IMR-90 (cell line): Measurements from ENCODE around the gene FOXK2.

ENCODE experiments used
- BHLHE40 ChIP-seq: fragments of 150-350 bp; IDR thresholded peaks from 2 replicates; pipeline ENCODE4 v1.6.1; 2016; ENCODE audit warnings: mild to moderate bottlenecking, low read depth, low read length
- CEBPB ChIP-seq: IDR thresholded peaks from 2 replicates; pipeline ENCODE4 v1.6.1; 2012; ENCODE audit warnings: low read depth, low read length, improper control_type of control experiment
- FOS ChIP-seq: fragments of 150-350 bp; IDR thresholded peaks from 2 replicates; pipeline ENCODE4 v1.6.1; 2016; ENCODE audit warnings: low read depth, low read length
- MAFK ChIP-seq: IDR thresholded peaks from 2 replicates; pipeline ENCODE4 v1.6.1; 2012; ENCODE audit warnings: low read depth, low read length, improper control_type of control experiment
- MAZ ChIP-seq: IDR thresholded peaks from 2 replicates; pipeline ENCODE4 v1.6.1; 2012; ENCODE audit warnings: low read depth, mild to moderate bottlenecking, low read length, improper control_type of control experiment, moderate library complexity, borderline replicate concordance
- MXI1 ChIP-seq: IDR thresholded peaks from 2 replicates; pipeline ENCODE4 v1.6.1; 2012; ENCODE audit warnings: low read depth, mild to moderate bottlenecking, low read length, moderate library complexity, borderline replicate concordance
- POLR2A ChIP-seq: IDR thresholded peaks from 2 replicates; pipeline ENCODE4 v1.6.1; 2012; ENCODE audit warnings: mild to moderate bottlenecking, low read depth, low read length
- RAD21 ChIP-seq: IDR thresholded peaks from 2 replicates; pipeline ENCODE4 v1.6.1; 2012; ENCODE audit warnings: low read length, improper control_type of control experiment
- RFX5 ChIP-seq: IDR thresholded peaks from 2 replicates; pipeline ENCODE4 v1.8.0; 2012; ENCODE audit warnings: low read depth, mild to moderate bottlenecking, low read length, moderate library complexity
- TF ChIP-seq, protein P1 (sequence below): conservative IDR thresholded peaks from 2 replicates; pipeline ENCODE4 v1.5.1; 2012; ENCODE audit warnings: mild to moderate bottlenecking, low read depth, low read length, improper control_type of control experiment
- TF ChIP-seq, protein P2 (sequence below): fragments of 150-350 bp; IDR thresholded peaks from 2 replicates; pipeline ENCODE4 v1.6.1; 2017; ENCODE audit warnings: mild to moderate bottlenecking, antibody characterized with exemption, low read length, low read depth
- TF ChIP-seq, protein P3 (sequence below): fragments of 150-350 bp; IDR thresholded peaks from 2 replicates; pipeline ENCODE4 v1.6.1; 2016; ENCODE audit warnings: low read depth, mild to moderate bottlenecking, low read length, moderate library complexity, borderline replicate concordance

DNA sequence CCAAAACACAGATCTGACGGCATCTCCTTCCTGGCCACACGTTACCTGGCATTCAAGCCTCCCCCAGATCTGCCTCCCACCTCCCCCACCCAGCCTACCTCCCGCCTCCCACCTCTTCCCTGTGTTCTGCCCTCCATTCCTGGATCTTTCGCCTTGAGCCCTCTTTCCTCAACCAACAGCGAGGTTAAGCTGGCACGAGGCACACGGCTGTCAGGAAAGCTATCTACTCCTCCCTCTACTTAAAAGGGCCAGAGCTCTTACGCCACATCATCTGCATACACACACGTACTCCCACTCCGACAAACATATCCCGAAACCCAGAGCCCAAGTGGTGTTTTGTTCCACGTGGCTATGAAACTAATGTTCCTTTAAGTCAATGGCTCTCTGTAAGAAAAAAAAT, 110.7 kb downstream of the FOXK2 start:
- TF ChIP-seq, protein P1, sequence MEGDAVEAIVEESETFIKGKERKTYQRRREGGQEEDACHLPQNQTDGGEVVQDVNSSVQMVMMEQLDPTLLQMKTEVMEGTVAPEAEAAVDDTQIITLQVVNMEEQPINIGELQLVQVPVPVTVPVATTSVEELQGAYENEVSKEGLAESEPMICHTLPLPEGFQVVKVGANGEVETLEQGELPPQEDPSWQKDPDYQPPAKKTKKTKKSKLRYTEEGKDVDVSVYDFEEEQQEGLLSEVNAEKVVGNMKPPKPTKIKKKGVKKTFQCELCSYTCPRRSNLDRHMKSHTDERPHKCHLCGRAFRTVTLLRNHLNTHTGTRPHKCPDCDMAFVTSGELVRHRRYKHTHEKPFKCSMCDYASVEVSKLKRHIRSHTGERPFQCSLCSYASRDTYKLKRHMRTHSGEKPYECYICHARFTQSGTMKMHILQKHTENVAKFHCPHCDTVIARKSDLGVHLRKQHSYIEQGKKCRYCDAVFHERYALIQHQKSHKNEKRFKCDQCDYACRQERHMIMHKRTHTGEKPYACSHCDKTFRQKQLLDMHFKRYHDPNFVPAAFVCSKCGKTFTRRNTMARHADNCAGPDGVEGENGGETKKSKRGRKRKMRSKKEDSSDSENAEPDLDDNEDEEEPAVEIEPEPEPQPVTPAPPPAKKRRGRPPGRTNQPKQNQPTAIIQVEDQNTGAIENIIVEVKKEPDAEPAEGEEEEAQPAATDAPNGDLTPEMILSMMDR: no peak
- TF ChIP-seq MAFK (no peak), RFX5 (no peak), POLR2A (no peak), BHLHE40 (no peak), RAD21 (no peak), FOS (no peak), CEBPB (no peak), MXI1 (no peak), MAZ (no peak)
- TF ChIP-seq, protein P2, sequence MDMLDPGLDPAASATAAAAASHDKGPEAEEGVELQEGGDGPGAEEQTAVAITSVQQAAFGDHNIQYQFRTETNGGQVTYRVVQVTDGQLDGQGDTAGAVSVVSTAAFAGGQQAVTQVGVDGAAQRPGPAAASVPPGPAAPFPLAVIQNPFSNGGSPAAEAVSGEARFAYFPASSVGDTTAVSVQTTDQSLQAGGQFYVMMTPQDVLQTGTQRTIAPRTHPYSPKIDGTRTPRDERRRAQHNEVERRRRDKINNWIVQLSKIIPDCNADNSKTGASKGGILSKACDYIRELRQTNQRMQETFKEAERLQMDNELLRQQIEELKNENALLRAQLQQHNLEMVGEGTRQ: no peak
- TF ChIP-seq, protein P3, sequence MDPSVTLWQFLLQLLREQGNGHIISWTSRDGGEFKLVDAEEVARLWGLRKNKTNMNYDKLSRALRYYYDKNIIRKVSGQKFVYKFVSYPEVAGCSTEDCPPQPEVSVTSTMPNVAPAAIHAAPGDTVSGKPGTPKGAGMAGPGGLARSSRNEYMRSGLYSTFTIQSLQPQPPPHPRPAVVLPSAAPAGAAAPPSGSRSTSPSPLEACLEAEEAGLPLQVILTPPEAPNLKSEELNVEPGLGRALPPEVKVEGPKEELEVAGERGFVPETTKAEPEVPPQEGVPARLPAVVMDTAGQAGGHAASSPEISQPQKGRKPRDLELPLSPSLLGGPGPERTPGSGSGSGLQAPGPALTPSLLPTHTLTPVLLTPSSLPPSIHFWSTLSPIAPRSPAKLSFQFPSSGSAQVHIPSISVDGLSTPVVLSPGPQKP: no peak
